Panc1 (cell line): ENCODE results near the gene ARHGEF12. TPM values are rescaled to one million over a fixed set of nuclear protein-coding genes. Genes with fewer than 3 reads are reported as not detected.

ENCODE experiments used
- ATAC-seq: fragments of 200-7000 bp; cut with Tn5 transposase; 2 replicates; pipeline ENCODE4 v1.9.1; 2020; ENCODE audit warnings: mild to moderate bottlenecking, moderate library complexity
- BruUV-seq: library from RNA; stranded (reverse); fragments of 400-500 nt; replicated peaks from 2 replicates; lab custom pipeline; 2021; lab: Mats Ljungman, UMichigan
- CTCF ChIA-PET: fragments of 300-600 bp; sonication (Branson Sonifier 250); formaldehyde crosslinking; loops from one replicate; lab custom pipeline; 2022; ENCODE audit warnings: antibody characterized with exemption; lab: Charles Lee
- POLR2A ChIA-PET: fragments of 300-600 bp; sonication (Branson Sonifier 250); formaldehyde crosslinking; loops from one replicate; lab custom pipeline; 2022; ENCODE audit warnings: antibody characterized with exemption; lab: Charles Lee
- DNase-seq: peaks from one replicate; pipeline ENCODE4 v3.0.0-alpha.2; 2010; ENCODE audit warnings: low read depth, low spot score
- H3K27ac ChIP-seq: 2 replicates; pipeline ENCODE4 v1.5.1; 2011; ENCODE audit warnings: mild to moderate bottlenecking, low read length, inconsistent platforms
- H3K27me3 ChIP-seq: fragments of 200-500 bp; sonication (Bioruptor generic); 2 replicates; pipeline ENCODE4 v1.6.0; 2014; ENCODE audit warnings: low read length, inconsistent platforms; ENCODE audit not compliant: control insufficient read depth, insufficient read depth
- H3K36me3 ChIP-seq: fragments of 200-500 bp; sonication (Bioruptor generic); 2 replicates; pipeline ENCODE4 v1.5.1; 2014; ENCODE audit warnings: inconsistent platforms, mild to moderate bottlenecking, low read length, moderate library complexity; ENCODE audit not compliant: control insufficient read depth, insufficient read depth
- H3K4me1 ChIP-seq: 2 replicates; pipeline ENCODE4 v1.5.1; 2011; ENCODE audit warnings: inconsistent platforms, mild to moderate bottlenecking, low read length, moderate library complexity; ENCODE audit not compliant: control insufficient read depth, insufficient read depth
- H3K4me3 ChIP-seq, 2 experiments: 2 replicates each; pipeline ENCODE4 v1.5.1; 2011 to 2012; ENCODE audit warnings: low read depth in 2 of 2, low read length in 2 of 2, mild to moderate bottlenecking in 2 of 2, inconsistent platforms in 1 of 2, moderate library complexity in 1 of 2
- H3K9me3 ChIP-seq: fragments of 200-500 bp; sonication (Bioruptor generic); 2 replicates; pipeline ENCODE4 v1.5.1; 2014; ENCODE audit warnings: low read depth, mild to moderate bottlenecking, inconsistent platforms, low read length, moderate library complexity; ENCODE audit not compliant: control insufficient read depth, insufficient read depth
- POLR2AphosphoS5 ChIP-seq: IDR thresholded peaks from 2 replicates; pipeline ENCODE4 v1.6.1; 2012; ENCODE audit warnings: mild to moderate bottlenecking, low read depth, low read length, moderate library complexity
- SIN3A ChIP-seq: IDR thresholded peaks from 2 replicates; pipeline ENCODE4 v1.6.1; 2012; ENCODE audit warnings: low read depth, mild to moderate bottlenecking, low read length, moderate library complexity, borderline replicate concordance; ENCODE audit not compliant: insufficient read depth
- TCF7L2 ChIP-seq: IDR thresholded peaks from 2 replicates; pipeline ENCODE4 v1.6.1; 2011; ENCODE audit warnings: mild to moderate bottlenecking, low read depth, low read length, inconsistent platforms
- in situ Hi-C: cut with HindIII; loops from 2 replicates; pipeline ENCODE4 v1.10.0; 2016; ENCODE audit warnings: low sequenced_read_pairs, low pct_unique_long_range_greater_than_20kb
- intact Hi-C: fragments of 100-400 bp; cut with micrococcal nuclease; formaldehyde crosslinking; loops from one replicate; pipeline ENCODE4 v1.10.0; 2022; ENCODE audit not compliant: unreplicated experiment
- total RNA-seq: library from RNA; stranded (reverse); gene quantifications from one replicate; pipeline ENCODE4 v1.2.1, GENCODE V29; 2021; ENCODE audit not compliant: unreplicated experiment
- TF ChIP-seq, protein P1 (sequence below): fragments of 450-650 bp; IDR thresholded peaks from 2 replicates; pipeline ENCODE4 v1.5.1; 2017; ENCODE audit warnings: mild to moderate bottlenecking
- TF ChIP-seq, protein P2 (sequence below), 2 experiments: IDR thresholded peaks; 2 replicates each; pipeline ENCODE4 v1.6.1; 2011 to 2012; ENCODE audit warnings: low read depth in 2 of 2, control low read depth in 1 of 2, low read length in 1 of 2, mild to moderate bottlenecking in 1 of 2, moderate library complexity in 1 of 2; ENCODE audit not compliant: insufficient read depth in 1 of 2

Gene ARHGEF12
- total RNA-seq, 1 experiment from 2014 or later = 182 TPM

DNA sequence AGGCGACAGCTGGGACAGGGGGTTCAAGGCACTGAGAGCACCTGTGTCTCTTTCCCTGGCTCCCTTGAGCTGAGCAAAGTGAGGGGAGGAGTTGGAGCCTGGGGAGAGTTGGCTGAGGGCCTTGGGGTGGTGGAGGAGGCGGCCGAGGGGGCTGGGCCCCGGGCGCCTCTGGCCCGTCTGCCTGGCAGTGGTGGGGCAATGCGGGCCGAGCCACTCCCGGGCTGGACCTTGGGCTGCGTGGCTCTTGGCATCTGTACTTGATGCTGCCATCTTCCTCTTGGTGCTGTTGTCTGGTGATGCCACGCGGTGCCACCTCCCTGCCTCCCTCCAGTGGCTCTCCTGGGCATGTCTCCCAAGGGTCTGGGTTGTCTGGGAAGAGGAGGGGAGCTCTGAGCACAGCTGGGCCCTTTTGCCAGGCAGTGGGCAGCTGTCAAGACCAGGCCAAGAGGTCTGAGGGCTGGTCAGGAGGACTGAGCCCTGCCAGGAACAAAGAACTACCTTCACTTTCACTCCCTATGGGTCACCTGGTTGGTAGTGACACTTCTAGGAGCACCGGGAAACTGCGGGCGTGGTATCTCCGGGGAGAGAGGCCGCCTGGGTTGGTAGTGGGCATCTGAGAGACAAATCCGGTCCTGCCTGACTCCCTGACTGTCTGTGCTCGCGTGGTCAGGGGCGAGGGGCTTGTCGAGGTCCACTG lies 176.7 kb downstream of the ARHGEF12 start:
- in situ Hi-C loops = no loop called here
- no TSS peak for BruUV-seq
- H3K27me3 ChIP-seq = peaks cover 3% of the 10 kb centered on the region

DNA sequence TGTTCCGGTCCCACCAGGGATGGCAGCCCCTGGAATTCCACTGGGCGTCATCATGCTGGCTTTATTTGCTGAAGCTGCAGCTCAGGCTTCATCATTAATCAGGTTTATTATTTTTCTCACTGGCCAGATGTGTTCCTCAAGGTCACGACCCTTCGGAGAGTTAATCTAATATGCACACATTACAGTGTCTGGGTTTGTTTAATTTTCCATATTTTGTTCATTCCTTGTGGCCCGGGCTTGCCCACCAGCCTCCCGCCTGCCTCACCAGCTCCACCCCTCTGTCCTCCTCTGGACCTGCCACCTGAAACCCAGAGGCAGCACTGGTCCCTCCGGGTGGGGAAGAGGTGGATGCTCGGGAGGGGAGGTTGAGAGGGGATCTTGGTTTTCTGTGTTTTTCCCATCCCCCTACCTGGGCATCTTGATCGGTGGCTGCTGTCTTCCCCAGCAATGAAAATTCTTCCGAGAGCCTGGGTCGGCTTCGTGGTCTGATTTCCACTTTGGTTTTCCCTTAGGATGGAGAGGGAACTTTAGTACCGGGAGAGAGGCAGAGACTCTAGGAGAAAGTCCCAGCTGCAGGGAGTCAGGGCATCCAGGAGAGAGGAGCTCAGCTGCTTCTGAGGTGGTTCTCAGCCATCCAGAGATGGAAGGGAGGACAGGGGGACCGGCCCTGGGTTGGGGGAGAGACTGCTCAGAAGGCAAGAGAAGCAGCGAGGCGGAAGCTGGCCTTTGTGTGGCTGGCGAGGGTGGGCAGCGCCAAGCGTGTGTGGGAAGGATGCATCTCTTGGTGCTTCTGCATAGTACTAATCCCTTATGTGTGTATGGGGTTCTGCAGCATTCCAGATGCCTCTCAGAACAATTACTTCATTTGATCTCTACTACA lies 177.5 kb downstream of the ARHGEF12 start:
- POLR2A ChIA-PET = interaction anchor here (0.7 kb wide), 1 partner anchor 719 kb away, joined by 3 read pairs; no protein-coding TSS in a partner anchor
- in situ Hi-C loops (no loop called here), intact Hi-C loops (loop anchor here (5.0 to 10.0 kb wide), 2 partner anchors 419 to 601 kb away; no protein-coding TSS in a partner anchor)
- Histone ChIP-seq H3K4me3 (no peak overlapping the region), H3K4me1 (peaks cover 3% of the 10 kb centered on the region), H3K9me3 (no peaks in the 10 kb centered on the region), H3K36me3 (no peaks in the 10 kb centered on the region), H3K27me3 (no peaks in the 10 kb centered on the region; the same call in 1 of the 2 replicates), H3K27ac (no peak overlapping the region)
- TF ChIP-seq, protein P1, sequence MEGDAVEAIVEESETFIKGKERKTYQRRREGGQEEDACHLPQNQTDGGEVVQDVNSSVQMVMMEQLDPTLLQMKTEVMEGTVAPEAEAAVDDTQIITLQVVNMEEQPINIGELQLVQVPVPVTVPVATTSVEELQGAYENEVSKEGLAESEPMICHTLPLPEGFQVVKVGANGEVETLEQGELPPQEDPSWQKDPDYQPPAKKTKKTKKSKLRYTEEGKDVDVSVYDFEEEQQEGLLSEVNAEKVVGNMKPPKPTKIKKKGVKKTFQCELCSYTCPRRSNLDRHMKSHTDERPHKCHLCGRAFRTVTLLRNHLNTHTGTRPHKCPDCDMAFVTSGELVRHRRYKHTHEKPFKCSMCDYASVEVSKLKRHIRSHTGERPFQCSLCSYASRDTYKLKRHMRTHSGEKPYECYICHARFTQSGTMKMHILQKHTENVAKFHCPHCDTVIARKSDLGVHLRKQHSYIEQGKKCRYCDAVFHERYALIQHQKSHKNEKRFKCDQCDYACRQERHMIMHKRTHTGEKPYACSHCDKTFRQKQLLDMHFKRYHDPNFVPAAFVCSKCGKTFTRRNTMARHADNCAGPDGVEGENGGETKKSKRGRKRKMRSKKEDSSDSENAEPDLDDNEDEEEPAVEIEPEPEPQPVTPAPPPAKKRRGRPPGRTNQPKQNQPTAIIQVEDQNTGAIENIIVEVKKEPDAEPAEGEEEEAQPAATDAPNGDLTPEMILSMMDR = no peak
- TF ChIP-seq, protein P2, sequence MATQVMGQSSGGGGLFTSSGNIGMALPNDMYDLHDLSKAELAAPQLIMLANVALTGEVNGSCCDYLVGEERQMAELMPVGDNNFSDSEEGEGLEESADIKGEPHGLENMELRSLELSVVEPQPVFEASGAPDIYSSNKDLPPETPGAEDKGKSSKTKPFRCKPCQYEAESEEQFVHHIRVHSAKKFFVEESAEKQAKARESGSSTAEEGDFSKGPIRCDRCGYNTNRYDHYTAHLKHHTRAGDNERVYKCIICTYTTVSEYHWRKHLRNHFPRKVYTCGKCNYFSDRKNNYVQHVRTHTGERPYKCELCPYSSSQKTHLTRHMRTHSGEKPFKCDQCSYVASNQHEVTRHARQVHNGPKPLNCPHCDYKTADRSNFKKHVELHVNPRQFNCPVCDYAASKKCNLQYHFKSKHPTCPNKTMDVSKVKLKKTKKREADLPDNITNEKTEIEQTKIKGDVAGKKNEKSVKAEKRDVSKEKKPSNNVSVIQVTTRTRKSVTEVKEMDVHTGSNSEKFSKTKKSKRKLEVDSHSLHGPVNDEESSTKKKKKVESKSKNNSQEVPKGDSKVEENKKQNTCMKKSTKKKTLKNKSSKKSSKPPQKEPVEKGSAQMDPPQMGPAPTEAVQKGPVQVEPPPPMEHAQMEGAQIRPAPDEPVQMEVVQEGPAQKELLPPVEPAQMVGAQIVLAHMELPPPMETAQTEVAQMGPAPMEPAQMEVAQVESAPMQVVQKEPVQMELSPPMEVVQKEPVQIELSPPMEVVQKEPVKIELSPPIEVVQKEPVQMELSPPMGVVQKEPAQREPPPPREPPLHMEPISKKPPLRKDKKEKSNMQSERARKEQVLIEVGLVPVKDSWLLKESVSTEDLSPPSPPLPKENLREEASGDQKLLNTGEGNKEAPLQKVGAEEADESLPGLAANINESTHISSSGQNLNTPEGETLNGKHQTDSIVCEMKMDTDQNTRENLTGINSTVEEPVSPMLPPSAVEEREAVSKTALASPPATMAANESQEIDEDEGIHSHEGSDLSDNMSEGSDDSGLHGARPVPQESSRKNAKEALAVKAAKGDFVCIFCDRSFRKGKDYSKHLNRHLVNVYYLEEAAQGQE (IDR thresholded peaks at IDR 0.05; ENCODE audit: insufficient read depth in 1 of 2, low read depth in 2 of 2, low read length in 1 of 2) = no peak
- TF ChIP-seq SIN3A (no peak), POLR2AphosphoS5 (no peak)
- no TSS peak for BruUV-seq
- ATAC-seq (no peak), DNase-seq (no peak)
- CTCF ChIA-PET = interaction anchor here (0.7 to 1.6 kb wide), 5 partner anchors 8 to 414 kb away, joined by 3 to 5 read pairs (median 4); no protein-coding TSS in a partner anchor

More for the DNA sequence above, 176.7 kb downstream of the ARHGEF12 start:
- Histone ChIP-seq H3K36me3 (no peaks in the 10 kb centered on the region), H3K4me1 (peaks cover 3% of the 10 kb centered on the region), H3K9me3 (no peaks in the 10 kb centered on the region), H3K27ac (no peak overlapping the region), H3K4me3 (no peak overlapping the region)
- CTCF ChIA-PET = interaction anchor here (0.5 to 1.6 kb wide), 6 partner anchors 9 to 432 kb away, joined by 3 to 7 read pairs (median 4); no protein-coding TSS in a partner anchor
- POLR2A ChIA-PET = no interaction called here
- no peak for ATAC-seq
- intact Hi-C loops = loop anchor here (5.0 to 10.0 kb wide), 2 partner anchors 419 to 602 kb away; no protein-coding TSS in a partner anchor
- TF ChIP-seq, protein P1 = no peak
- TF ChIP-seq POLR2AphosphoS5 (no peak), SIN3A (no peak), TCF7L2 (no peak)
- TF ChIP-seq, protein P2 (IDR thresholded peaks at IDR 0.05; ENCODE audit: insufficient read depth in 1 of 2, low read depth in 2 of 2, low read length in 1 of 2) = no peak
- DNase-seq = no peak
